ENCODE data around the gene USP17L12. TPM values are rescaled to one million over a fixed set of nuclear protein-coding genes. Genes with fewer than 3 reads are reported as not detected.
"Not testable (repeated sequence)": the region's sequence is repeated elsewhere in the genome, so short reads cannot be mapped to it uniquely, and the experiment has no call there.

USP17L12 gene, protein sequence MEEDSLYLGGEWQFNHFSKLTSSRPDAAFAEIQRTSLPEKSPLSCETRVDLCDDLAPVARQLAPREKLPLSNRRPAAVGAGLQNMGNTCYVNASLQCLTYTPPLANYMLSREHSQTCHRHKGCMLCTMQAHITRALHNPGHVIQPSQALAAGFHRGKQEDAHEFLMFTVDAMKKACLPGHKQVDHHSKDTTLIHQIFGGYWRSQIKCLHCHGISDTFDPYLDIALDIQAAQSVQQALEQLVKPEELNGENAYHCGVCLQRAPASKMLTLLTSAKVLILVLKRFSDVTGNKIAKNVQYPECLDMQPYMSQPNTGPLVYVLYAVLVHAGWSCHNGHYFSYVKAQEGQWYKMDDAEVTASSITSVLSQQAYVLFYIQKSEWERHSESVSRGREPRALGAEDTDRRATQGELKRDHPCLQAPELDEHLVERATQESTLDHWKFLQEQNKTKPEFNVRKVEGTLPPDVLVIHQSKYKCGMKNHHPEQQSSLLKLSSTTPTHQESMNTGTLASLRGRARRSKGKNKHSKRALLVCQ
- total RNA-seq = not detected

DNA sequence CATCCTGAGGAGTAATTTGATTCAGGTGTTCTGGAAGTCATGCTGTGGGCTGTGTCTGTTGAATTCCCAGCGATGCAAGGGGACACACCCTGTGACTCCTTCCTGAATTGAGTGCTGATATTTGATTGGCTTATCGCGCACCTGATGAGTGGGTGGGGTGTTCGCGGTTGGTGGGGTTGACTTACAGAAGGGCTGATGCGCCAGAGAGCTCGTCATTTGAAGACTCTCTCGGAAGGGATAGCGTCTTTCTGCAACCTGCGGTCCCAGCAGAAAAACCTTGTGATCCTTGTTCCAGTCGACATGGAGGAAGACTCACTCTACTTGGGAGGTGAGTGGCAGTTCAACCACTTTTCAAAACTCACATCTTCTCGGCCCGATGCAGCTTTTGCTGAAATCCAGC lies at the start of gene USP17L12:
TSS of gene USP17L12 (plus strand) at position 301 of the 400 bp plus-strand sequence. CDS start at position 301, 0 bp downstream.
- no CpG with 5 or more reads among the region's 13 CpGs for whole genome bisulfite sequencing, 2 donors
- intact Hi-C loops (cut with DNase I); H3K27me3 ChIP-seq; H3K9me3 ChIP-seq; DNase-seq; H3K36me3 ChIP-seq (replicated peaks in 1 of 2; ENCODE audit: insufficient read depth in 1 of 2, low read depth in 2 of 2); H3K27ac ChIP-seq; ATAC-seq; H3K4me1 ChIP-seq; H3K4me3 ChIP-seq: not testable (repeated sequence)

DNA sequence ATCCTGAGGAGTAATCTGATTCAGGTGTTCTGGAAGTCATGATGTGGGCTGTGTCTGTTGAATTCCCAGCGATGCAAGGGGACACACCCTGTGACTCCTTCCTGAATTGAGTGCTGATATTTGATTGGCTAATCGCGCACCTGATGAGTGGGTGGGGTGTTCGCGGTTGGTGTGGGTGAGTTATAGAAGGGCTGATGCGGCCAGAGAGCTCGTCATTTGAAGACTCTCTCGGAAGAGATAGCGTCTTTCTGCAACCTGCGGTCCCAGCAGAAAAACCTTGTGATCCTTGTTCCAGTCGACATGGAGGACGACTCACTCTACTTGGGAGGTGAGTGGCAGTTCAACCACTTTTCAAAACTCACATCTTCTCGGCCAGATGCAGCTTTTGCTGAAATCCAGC lies 9.6 kb upstream of the USP17L12 start, which contains the start of gene USP17L10:
TSS of gene USP17L10 (plus strand) at position 301 of the 400 bp plus-strand sequence. CDS start at position 301, 0 bp downstream.
- ATAC-seq; H3K9me3 ChIP-seq; DNase-seq; H3K27ac ChIP-seq; H3K4me1 ChIP-seq; H3K36me3 ChIP-seq (replicated peaks in 1 of 2; ENCODE audit: insufficient read depth in 1 of 2, low read depth in 2 of 2); H3K27me3 ChIP-seq; intact Hi-C loops (cut with DNase I); H3K4me3 ChIP-seq: not testable (repeated sequence)
- 43% methylated on average over 3 of the region's 13 CpGs; no CpG with 5 or more reads in 1 of the 2 donors for WGBS, 2 donors

DNA sequence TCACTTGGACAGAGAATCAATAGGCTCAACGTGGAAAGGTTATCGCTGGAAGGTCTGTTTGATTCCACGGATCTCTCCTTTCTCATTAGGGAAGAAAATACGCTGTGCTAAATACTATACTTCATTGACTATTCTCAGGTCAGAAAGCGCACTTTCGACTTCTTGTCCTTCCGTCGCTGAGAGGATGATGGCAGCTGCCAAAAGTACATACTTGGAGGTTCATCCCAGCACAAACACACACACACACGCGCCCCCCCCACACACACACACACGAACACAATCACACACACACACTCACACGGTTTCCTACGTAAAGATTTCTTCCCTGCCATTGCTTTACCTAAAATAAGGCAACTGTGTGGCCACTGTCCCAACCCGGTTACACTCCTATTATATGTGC lies 5.3 kb upstream of the USP17L12 start:
- ATAC-seq; H3K36me3 ChIP-seq (replicated peaks in 1 of 2; ENCODE audit: insufficient read depth in 1 of 2, low read depth in 2 of 2); H3K27me3 ChIP-seq; intact Hi-C loops (cut with DNase I); H3K4me3 ChIP-seq; H3K27ac ChIP-seq; H3K9me3 ChIP-seq; H3K4me1 ChIP-seq: not testable (repeated sequence)
- WGBS, 2 donors = 62 to 71% methylated on average over 10 of the region's 14 CpGs
- peak in 1 of 4 donors; percentile 3 for DNase-seq

DNA sequence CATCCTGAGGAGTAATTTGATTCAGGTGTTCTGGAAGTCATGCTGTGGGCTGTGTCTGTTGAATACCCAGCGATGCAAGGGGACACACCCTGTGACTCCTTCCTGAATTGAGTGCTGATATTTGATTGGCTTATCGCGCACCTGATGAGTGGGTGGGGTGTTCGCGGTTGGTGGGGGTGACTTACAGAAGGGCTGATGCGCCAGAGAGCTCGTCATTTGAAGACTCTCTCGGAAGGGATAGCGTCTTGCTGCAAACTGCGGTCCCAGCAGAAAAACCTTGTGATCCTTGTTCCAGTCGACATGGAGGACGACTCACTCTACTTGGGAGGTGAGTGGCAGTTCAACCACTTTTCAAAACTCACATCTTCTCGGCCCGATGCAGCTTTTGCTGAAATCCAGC lies 4.8 kb upstream of the USP17L12 start, which contains the start of gene USP17L11:
TSS of gene USP17L11 (plus strand) at position 301 of the 400 bp plus-strand sequence. CDS start at position 301, 0 bp downstream.
- H3K9me3 ChIP-seq; H3K27me3 ChIP-seq; ATAC-seq; DNase-seq; H3K27ac ChIP-seq; H3K36me3 ChIP-seq (replicated peaks in 1 of 2; ENCODE audit: insufficient read depth in 1 of 2, low read depth in 2 of 2); H3K4me3 ChIP-seq; intact Hi-C loops (cut with DNase I); H3K4me1 ChIP-seq: not testable (repeated sequence)
- no CpG with 5 or more reads among the region's 14 CpGs for WGBS, 2 donors

DNA sequence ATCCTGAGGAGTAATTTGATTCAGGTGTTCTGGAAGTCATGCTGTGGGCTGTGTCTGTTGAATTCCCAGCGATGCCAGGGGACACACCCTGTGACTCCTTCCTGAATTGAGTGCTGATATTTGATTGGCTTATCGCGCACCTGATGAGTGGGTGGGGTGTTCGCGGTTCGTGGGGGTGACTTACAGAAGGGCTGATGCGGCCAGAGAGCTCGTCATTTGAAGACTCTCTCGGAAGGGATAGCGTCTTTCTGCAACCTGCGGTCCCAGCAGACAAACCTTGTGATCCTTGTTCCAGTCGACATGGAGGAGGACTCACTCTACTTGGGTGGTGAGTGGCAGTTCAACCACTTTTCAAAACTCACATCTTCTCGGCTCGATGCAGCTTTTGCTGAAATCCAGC lies 4.6 kb downstream of the USP17L12 start, which contains the start of gene USP17L13:
TSS of gene USP17L13 (plus strand) at position 301 of the 400 bp plus-strand sequence. CDS start at position 301, 0 bp downstream.
- H3K9me3 ChIP-seq; intact Hi-C loops (cut with DNase I); H3K36me3 ChIP-seq (replicated peaks in 1 of 2; ENCODE audit: insufficient read depth in 1 of 2, low read depth in 2 of 2); DNase-seq; ATAC-seq; H3K4me3 ChIP-seq; H3K4me1 ChIP-seq; H3K27ac ChIP-seq; H3K27me3 ChIP-seq: not testable (repeated sequence)
- no CpG with 5 or more reads among the region's 14 CpGs for WGBS, 2 donors

DNA sequence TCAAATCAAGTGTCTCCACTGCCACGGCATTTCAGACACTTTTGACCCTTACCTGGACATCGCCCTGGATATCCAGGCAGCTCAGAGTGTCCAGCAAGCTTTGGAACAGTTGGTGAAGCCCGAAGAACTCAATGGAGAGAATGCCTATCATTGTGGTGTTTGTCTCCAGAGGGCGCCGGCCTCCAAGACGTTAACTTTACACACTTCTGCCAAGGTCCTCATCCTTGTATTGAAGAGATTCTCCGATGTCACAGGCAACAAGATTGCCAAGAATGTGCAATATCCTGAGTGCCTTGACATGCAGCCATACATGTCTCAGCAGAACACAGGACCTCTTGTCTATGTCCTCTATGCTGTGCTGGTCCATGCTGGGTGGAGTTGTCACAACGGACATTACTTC lies 10.3 kb downstream of the USP17L12 start:
- DNase-seq = peak in 1 of 4 donors; percentile 2
- H3K27me3 ChIP-seq; H3K4me3 ChIP-seq; H3K4me1 ChIP-seq; H3K27ac ChIP-seq; H3K9me3 ChIP-seq; H3K36me3 ChIP-seq (replicated peaks in 1 of 2; ENCODE audit: insufficient read depth in 1 of 2, low read depth in 2 of 2); ATAC-seq; intact Hi-C loops (cut with DNase I): not testable (repeated sequence)
- 64% methylated on average over 5 of the region's 8 CpGs; no CpG with 5 or more reads in 1 of the 2 donors for WGBS, 2 donors

DNA sequence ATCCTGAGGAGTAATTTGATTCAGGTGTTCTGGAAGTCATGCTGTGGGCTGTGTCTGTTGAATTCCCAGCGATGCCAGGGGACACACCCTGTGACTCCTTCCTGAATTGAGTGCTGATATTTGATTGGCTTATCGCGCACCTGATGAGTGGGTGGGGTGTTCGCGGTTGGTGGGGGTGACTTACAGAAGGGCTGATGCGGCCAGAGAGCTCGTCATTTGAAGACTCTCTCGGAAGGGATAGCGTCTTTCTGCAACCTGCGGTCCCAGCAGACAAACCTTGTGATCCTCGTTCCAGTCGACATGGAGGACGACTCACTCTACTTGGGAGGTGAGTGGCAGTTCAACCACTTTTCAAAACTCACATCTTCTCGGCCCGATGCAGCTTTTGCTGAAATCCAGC lies 14.1 kb downstream of the USP17L12 start, which contains the start of gene USP17L15:
TSS of gene USP17L15 (plus strand) at position 301 of the 400 bp plus-strand sequence. CDS start at position 301, 0 bp downstream.
- DNase-seq; H3K4me1 ChIP-seq; H3K9me3 ChIP-seq; H3K36me3 ChIP-seq (replicated peaks in 1 of 2; ENCODE audit: insufficient read depth in 1 of 2, low read depth in 2 of 2); H3K27me3 ChIP-seq; ATAC-seq; intact Hi-C loops (cut with DNase I); H3K4me3 ChIP-seq; H3K27ac ChIP-seq: not testable (repeated sequence)
- WGBS, 2 donors = no CpG with 5 or more reads among the region's 15 CpGs

DNA sequence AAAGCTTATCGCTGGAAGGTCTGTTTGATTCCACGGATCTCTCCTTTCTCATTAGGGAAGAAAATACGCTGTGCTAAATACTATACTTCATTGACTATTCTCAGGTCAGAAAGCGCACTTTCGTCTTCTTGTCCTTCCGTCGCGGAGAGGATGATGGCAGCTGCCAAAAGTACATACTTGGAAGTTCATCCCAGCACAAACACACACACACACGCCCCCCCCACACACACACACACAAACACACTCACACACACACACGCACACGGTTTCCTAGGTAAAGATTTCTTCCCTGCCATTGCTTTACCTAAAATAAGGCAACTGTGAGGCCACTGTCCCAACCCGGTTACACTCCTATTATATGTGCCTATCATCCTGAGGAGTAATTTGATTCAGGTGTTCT lies 18.5 kb downstream of the USP17L12 start:
- H3K27me3 ChIP-seq; intact Hi-C loops (cut with DNase I); H3K27ac ChIP-seq; H3K9me3 ChIP-seq; H3K36me3 ChIP-seq (replicated peaks in 1 of 2; ENCODE audit: insufficient read depth in 1 of 2, low read depth in 2 of 2); ATAC-seq; H3K4me3 ChIP-seq; H3K4me1 ChIP-seq: not testable (repeated sequence)
- WGBS, 2 donors = no CpG with 5 or more reads among the region's 12 CpGs
- DNase-seq = peak in 3 of 4 donors; percentile 5 to 12 (median 6)

DNA sequence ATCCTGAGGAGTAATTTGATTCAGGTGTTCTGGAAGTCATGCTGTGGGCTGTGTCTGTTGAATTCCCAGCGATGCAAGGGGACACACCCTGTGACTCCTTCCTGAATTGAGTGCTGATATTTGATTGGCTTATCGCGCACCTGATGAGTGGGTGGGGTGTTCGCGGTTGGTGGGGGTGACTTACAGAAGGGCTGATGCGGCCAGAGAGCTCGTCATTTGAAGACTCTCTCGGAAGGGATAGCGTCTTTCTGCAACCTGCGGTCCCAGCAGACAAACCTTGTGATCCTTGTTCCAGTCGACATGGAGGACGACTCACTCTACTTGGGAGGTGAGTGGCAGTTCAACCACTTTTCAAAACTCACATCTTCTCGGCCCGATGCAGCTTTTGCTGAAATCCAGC lies 23.6 kb downstream of the USP17L12 start, which contains the start of gene USP17L17:
TSS of gene USP17L17 (plus strand) at position 301 of the 400 bp plus-strand sequence. CDS start at position 301, 0 bp downstream.
- H3K36me3 ChIP-seq (replicated peaks in 1 of 2; ENCODE audit: insufficient read depth in 1 of 2, low read depth in 2 of 2); H3K27me3 ChIP-seq; H3K9me3 ChIP-seq; DNase-seq; ATAC-seq; H3K4me1 ChIP-seq; H3K4me3 ChIP-seq; H3K27ac ChIP-seq; intact Hi-C loops (cut with DNase I): not testable (repeated sequence)
- 80 to 81% methylated on average over 7 to 14 of the region's 14 CpGs for WGBS, 2 donors

DNA sequence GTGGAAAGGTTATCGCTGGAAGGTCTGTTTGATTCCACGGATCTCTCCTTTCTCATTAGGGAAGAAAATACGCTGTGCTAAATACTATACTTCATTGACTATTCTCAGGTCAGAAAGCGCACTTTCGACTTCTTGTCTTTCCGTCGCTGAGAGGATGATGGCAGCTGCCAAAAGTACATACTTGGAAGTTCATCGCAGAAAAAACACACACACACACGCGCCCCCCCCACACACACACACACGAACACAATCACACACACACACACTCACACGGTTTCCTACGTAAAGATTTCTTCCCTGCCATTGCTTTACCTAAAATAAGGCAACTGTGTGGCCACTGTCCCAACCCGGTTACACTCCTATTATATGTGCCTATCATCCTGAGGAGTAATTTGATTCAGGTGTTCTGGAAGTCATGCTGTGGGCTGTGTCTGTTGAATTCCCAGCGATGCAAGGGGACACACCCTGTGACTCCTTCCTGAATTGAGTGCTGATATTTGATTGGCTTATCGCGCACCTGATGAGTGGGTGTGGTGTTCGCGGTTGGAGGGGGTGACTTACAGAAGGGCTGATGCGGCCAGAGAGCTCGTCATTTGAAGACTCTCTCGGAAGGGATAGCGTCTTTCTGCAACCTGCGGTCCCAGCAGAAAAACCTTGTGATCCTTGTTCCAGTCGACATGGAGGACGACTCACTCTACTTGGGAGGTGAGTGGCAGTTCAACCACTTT lies 28.2 kb downstream of the USP17L12 start, which contains the start of gene USP17L18:
TSS of gene USP17L18 (plus strand) at position 678 of the 728 bp plus-strand sequence. CDS start at position 678, 0 bp downstream.
- H3K36me3 ChIP-seq (replicated peaks in 1 of 2; ENCODE audit: insufficient read depth in 1 of 2, low read depth in 2 of 2); H3K4me3 ChIP-seq; H3K4me1 ChIP-seq; intact Hi-C loops (cut with DNase I); H3K9me3 ChIP-seq; H3K27me3 ChIP-seq; ATAC-seq; H3K27ac ChIP-seq: not testable (repeated sequence)
- peak; percentile 1 to 20 (median 6) for DNase-seq
- 74 to 82% methylated on average over 10 to 11 of the region's 26 CpGs for WGBS, 2 donors

DNA sequence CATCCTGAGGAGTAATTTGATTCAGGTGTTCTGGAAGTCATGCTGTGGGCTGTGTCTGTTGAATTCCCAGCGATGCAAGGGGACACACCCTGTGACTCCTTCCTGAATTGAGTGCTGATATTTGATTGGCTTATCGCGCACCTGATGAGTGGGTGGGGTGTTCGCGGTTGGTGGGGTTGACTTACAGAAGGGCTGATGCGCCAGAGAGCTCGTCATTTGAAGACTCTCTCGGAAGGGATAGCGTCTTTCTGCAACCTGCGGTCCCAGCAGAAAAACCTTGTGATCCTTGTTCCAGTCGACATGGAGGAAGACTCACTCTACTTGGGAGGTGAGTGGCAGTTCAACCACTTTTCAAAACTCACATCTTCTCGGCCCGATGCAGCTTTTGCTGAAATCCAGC lies 33.1 kb downstream of the USP17L12 start, which contains the start of gene USP17L19:
TSS of gene USP17L19 (plus strand) at position 301 of the 400 bp plus-strand sequence. CDS start at position 301, 0 bp downstream.
- H3K36me3 ChIP-seq (replicated peaks in 1 of 2; ENCODE audit: insufficient read depth in 1 of 2, low read depth in 2 of 2); H3K27me3 ChIP-seq; DNase-seq; H3K4me1 ChIP-seq; H3K27ac ChIP-seq; ATAC-seq; H3K9me3 ChIP-seq; intact Hi-C loops (cut with DNase I); H3K4me3 ChIP-seq: not testable (repeated sequence)
- no CpG with 5 or more reads among the region's 13 CpGs for WGBS, 2 donors
